ENCODE measurements around the gene UBR3. TPM values are rescaled to one million over a fixed set of nuclear protein-coding genes. Genes with fewer than 3 reads are reported as not detected.
"Not testable (repeated sequence)": the region's sequence is repeated elsewhere in the genome, so short reads cannot be mapped to it uniquely, and the experiment has no call there.

The UBR3 gene
- total RNA-seq, 3 donors from 2014 or later (not counting 1 experiment from before 2014, with no cell fraction given), result 40.8 to 54.5 (median 41.0) TPM

DNA sequence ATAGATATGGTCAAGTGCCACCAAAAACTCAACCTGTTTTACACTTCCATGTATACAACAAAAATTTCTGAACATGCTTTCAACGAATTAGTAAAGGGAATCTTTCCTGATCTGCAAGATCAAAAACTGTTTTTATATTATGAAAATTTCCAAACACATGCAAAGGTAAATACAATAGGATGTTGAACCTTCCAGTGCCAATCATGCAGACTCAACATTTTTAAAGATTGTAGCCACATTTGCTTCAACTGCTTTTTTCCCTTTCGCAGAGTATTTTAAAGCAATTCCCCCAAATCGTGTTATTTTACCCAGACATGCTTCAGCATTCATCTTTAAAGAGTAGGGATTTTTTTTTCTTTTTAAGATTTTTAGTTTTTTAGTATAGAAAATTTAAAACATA lies 40.3 kb downstream of the UBR3 start:
- Histone ChIP-seq H3K4me1 (ENCODE audit: control insufficient read depth, insufficient read depth, low read length) (no peaks in the 10 kb centered on the region), H3K27ac (ENCODE audit: low read length) (no peak overlapping the region), H3K9me3 (ENCODE audit: control insufficient read depth, insufficient read depth, low read length) (no peaks in the 10 kb centered on the region), H3K36me3 (ENCODE audit: control insufficient read depth, insufficient read depth, low read length) (no peaks in the 10 kb centered on the region), H3K27me3 (ENCODE audit: control insufficient read depth, insufficient read depth, low read length) (no peaks in the 10 kb centered on the region), H3K4me3 (ENCODE audit: low read length) (no peak overlapping the region)
- H3K9me3 Mint-ChIP-seq, result no peaks in the 10 kb centered on the region
- ATAC-seq, result no peak
- H3K27ac Mint-ChIP-seq, result no peak overlapping the region
- peaks cover 28 to 32% of the 10 kb centered on the region in 2 donors for H3K4me1 Mint-ChIP-seq
- no peaks in the 10 kb centered on the region for H3K27me3 Mint-ChIP-seq (ENCODE audit: low read depth in 2 of 2)
- H3K4me3 Mint-ChIP-seq, result no peak overlapping the region
- TF ChIP-seq, protein P1, sequence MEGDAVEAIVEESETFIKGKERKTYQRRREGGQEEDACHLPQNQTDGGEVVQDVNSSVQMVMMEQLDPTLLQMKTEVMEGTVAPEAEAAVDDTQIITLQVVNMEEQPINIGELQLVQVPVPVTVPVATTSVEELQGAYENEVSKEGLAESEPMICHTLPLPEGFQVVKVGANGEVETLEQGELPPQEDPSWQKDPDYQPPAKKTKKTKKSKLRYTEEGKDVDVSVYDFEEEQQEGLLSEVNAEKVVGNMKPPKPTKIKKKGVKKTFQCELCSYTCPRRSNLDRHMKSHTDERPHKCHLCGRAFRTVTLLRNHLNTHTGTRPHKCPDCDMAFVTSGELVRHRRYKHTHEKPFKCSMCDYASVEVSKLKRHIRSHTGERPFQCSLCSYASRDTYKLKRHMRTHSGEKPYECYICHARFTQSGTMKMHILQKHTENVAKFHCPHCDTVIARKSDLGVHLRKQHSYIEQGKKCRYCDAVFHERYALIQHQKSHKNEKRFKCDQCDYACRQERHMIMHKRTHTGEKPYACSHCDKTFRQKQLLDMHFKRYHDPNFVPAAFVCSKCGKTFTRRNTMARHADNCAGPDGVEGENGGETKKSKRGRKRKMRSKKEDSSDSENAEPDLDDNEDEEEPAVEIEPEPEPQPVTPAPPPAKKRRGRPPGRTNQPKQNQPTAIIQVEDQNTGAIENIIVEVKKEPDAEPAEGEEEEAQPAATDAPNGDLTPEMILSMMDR (IDR thresholded peaks at IDR 0.05), result no peak
- intact Hi-C loops (cut with micrococcal nuclease), result no loop called here
- no peak for DNase-seq
- H3K36me3 Mint-ChIP-seq, result no peaks in the 10 kb centered on the region
- WGBS (ENCODE audit: insufficient coverage), result 83% methylated on average over 1 of the region's 3 CpGs

DNA sequence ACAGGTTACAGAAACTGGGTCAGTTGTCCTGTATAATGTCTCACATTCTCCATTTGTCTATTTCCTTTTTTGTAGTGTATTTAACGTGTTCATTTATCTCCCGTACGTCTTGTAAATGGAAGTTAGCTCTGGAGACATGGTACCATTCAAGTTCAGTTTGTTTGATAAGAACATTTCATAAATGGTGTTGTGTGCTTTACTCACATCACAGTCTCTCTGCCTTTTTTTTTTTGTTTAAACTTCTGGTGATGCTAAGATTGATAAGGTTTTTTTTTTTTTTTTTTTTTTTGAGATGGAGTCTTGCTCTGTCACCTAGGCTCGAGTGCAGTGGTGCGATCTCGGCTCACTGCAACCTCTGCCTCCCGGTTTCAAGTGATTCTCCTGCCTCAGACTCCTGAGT lies 41.7 kb downstream of the UBR3 start:
- Histone ChIP-seq H3K4me1 (ENCODE audit: control insufficient read depth, insufficient read depth, low read length) (no peaks in the 10 kb centered on the region), H3K4me3 (ENCODE audit: low read length) (no peak overlapping the region), H3K27ac (ENCODE audit: low read length) (no peak overlapping the region), H3K27me3 (ENCODE audit: control insufficient read depth, insufficient read depth, low read length) (no peaks in the 10 kb centered on the region), H3K36me3 (ENCODE audit: control insufficient read depth, insufficient read depth, low read length) (no peaks in the 10 kb centered on the region), H3K9me3 (ENCODE audit: control insufficient read depth, insufficient read depth, low read length) (no peaks in the 10 kb centered on the region)
- TF ChIP-seq, protein P1 (IDR thresholded peaks at IDR 0.05), result no peak
- Mint-ChIP-seq H3K36me3 (no peaks in the 10 kb centered on the region), H3K27me3 (ENCODE audit: low read depth in 2 of 2) (no peaks in the 10 kb centered on the region), H3K4me1 (peaks cover 16 to 19% of the 10 kb centered on the region in 2 donors), H3K4me3 (no peak overlapping the region), H3K27ac (no peak overlapping the region), H3K9me3 (no peaks in the 10 kb centered on the region)
- intact Hi-C loops (cut with micrococcal nuclease), result no loop called here
- no peak for ATAC-seq
- DNase-seq, result no peak
- WGBS (ENCODE audit: insufficient coverage), result 93% methylated on average over 4 of the region's 7 CpGs

- H3K4me3 ChIP-seq (ENCODE audit: low read length); DNase-seq; H3K36me3 Mint-ChIP-seq; H3K9me3 ChIP-seq (ENCODE audit: control insufficient read depth, insufficient read depth, low read length); H3K27me3 ChIP-seq (ENCODE audit: control insufficient read depth, insufficient read depth, low read length); H3K36me3 ChIP-seq (ENCODE audit: control insufficient read depth, insufficient read depth, low read length); H3K27me3 Mint-ChIP-seq (ENCODE audit: low read depth in 2 of 2); H3K4me1 ChIP-seq (ENCODE audit: control insufficient read depth, insufficient read depth, low read length); H3K4me3 Mint-ChIP-seq; H3K27ac Mint-ChIP-seq; ATAC-seq; intact Hi-C loops (cut with micrococcal nuclease); H3K9me3 Mint-ChIP-seq; H3K27ac ChIP-seq (ENCODE audit: low read length): not testable (repeated sequence)
- peaks cover 6 to 13% of the 10 kb centered on the region in 2 donors for H3K4me1 Mint-ChIP-seq
- WGBS (ENCODE audit: insufficient coverage), result 88% methylated on average over 6 of the region's 9 CpGs
These were observed 44.1 kb downstream of the UBR3 start for GRCh38 chr2:169871369-169871768.

DNA sequence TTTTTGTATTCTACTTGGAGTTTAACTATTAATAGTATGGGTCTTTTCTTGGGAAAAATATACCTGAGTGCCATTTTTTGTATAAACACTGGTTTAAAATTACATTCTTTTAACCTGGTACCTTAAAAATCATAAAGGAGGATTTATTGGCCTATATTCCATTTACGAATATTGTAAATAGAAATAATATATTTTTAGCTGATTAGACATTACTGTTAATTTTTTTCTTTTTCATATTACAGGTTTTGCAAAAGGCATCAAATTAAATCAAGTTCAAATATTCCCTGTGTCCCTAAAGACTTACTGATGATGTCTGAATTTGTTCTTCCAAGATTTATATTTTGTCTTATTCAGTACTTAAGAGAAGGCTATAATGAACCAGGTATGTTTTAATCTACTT lies 44.7 kb downstream of the UBR3 start:
- no CpG with 5 or more reads among the region's 1 CpG for WGBS (ENCODE audit: insufficient coverage)
- H3K4me3 ChIP-seq (ENCODE audit: low read length), result no peak overlapping the region
- peaks cover 2% of the 10 kb centered on the region for H3K36me3 ChIP-seq (ENCODE audit: control insufficient read depth, insufficient read depth, low read length)
- Mint-ChIP-seq H3K27ac (no peak overlapping the region), H3K27me3 (ENCODE audit: low read depth in 2 of 2) (no peaks in the 10 kb centered on the region), H3K4me3 (no peak overlapping the region), H3K4me1 (peaks cover 6 to 13% of the 10 kb centered on the region in 2 donors), H3K9me3 (no peaks in the 10 kb centered on the region), H3K36me3 (no peaks in the 10 kb centered on the region)
- no peaks in the 10 kb centered on the region for H3K4me1 ChIP-seq (ENCODE audit: control insufficient read depth, insufficient read depth, low read length)
- TF ChIP-seq, protein P1 (IDR thresholded peaks at IDR 0.05), result no peak
- ATAC-seq, result no peak
- H3K27ac ChIP-seq (ENCODE audit: low read length), result no peak overlapping the region
- intact Hi-C loops (cut with micrococcal nuclease), result no loop called here
- DNase-seq, result no peak
- no peaks in the 10 kb centered on the region for H3K9me3 ChIP-seq (ENCODE audit: control insufficient read depth, insufficient read depth, low read length)
- no peaks in the 10 kb centered on the region for H3K27me3 ChIP-seq (ENCODE audit: control insufficient read depth, insufficient read depth, low read length)

Measured in natural killer cell (primary cell).